CD4-positive, alpha-beta T cell treated with Interleukin-10 for 1 hour (primary cell): Measurements from ENCODE around the gene RAB14.
A peak's percentile ranks its signal among the peaks of the same experiment; 100 is the strongest.
"Not testable (repeated sequence)": the region's sequence is repeated elsewhere in the genome, so short reads cannot be mapped to it uniquely, and the experiment has no call there.

Experiments used
- DNase-seq: peaks from one replicate; pipeline ENCODE4 v3.0.0-alpha.2; 2020

RAB14 gene

DNA sequence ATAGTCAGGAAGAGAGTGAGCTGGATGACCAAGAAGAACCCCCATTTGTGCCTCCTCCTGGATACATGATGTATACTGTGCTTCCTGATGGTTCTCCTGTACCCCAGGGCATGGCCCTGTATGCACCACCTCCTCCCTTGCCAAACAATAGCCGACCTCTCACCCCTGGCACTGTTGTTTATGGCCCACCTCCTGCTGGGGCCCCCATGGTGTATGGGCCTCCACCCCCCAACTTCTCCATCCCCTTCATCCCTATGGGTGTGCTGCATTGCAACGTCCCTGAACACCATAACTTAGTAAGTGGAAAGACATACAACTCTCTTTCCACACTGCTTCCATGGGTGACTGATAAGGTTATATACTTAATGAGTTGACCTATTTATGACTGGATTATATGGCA is 51.5 kb downstream of the RAB14 start:
- DNase-seq = no peak

DNA sequence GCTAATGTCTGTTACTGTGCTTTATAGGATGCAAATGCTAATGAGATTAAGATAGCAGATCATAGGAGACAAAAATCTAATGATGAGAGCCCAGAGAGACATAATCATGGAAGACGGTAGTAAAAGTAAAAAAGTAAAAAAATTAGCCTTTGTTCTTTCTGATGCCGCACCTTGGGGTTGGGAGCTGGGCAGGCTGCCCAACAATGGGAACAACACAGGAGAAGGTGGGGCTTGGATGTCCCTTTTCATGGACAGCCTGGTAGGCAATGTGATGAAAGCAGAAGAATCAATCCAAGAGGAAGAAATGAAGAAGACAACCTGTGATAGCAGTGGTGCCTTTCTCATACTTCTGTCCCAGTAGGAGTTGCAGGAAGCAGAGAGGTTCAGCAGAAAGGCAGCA is 57.2 kb downstream of the RAB14 start:
- no peak for DNase-seq

DNA sequence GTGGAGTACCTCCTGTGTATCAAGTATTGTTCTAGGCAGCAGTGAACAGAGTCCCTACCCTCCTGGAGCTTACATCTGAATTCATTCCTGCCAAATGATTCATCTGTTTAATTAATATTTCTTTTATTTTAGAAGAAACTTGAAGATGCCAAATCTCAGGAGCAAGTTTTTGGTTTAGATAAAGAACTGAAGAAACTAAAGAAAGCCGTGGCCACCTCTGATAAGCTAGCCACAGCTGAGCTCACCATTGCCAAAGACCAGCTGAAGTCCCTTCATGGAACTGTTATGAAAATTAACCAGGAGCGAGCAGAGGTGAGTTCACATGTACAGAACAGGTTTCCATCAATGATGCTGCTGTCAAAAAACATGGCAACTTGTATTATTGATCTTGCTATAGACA is 57.9 kb downstream of the RAB14 start:
- no peak for DNase-seq

DNA sequence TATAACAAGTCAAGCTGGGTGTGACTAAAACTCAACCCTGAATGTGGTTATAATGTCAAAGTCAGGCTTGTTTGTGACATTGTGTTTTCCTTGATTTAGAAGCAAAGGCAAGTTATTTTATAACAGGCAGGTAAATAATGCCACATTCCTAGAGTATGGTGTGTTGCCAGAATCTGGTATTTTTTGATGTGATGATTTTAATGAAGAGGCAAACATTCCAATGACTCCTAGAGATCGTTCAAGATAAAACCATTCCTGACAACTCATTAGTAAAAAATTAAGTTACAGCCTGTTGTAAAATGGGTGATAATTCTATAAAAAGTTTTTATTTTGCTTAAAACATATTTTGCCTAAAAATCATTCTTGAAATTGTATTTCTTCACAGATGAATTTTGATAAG is 60.0 kb downstream of the RAB14 start:
- DNase-seq = no peak

DNA sequence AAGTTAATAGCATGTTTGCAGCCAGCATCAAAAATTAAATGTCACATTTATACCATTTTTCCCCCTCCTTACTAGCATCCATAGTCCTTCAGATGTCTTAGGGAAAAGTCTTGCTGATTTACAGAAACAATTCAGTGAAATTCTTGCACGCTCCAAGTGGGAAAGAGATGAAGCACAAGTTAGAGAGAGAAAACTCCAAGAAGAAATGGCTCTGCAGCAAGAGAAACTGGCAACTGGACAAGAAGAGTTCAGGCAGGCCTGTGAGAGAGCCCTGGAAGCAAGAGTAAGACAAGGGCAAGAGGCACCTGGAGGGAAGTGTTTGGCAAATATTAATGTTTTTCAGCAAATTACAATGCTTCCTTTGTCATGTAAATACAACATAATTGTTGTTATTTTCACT is 60.4 kb downstream of the RAB14 start:
- DNase-seq = no peak

DNA sequence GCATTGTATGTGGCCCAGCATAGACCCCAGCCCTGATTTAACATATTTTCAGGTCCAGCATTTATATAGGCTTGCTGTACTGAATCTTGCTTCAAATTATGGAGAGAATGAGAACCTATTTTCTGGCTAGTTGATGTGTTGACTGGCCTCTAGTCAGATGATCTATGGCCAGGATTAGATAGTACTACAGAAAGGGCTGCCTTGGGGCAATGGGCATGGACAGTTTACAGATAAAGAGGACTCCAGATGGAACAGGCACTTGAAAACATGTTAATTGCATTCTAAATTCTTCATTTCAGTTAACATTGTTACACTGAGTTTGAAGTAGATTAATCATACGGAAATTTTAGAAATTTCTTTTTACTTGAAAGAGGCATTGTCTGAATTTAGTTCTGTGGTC is 61.5 kb downstream of the RAB14 start:
- DNase-seq = no peak

DNA sequence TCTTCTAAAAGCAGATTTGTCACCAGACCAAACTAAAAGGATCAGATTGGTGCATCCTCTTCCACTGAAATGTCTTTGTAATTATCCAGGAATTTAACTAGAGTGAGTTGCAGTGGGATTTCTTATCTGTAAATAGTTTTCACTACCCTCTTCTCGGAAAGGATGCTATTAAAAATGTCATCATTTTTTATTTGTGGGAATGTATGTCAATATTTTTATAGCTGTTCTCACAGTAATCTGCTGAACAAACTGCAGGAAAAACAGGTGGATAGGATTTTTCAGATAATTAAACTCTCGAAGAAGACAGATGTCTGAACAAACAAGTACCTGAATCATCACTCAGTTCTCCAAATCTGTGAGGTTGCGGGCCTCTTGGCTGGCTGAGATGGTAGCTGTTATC is 62.7 kb downstream of the RAB14 start:
- no peak for DNase-seq

DNA sequence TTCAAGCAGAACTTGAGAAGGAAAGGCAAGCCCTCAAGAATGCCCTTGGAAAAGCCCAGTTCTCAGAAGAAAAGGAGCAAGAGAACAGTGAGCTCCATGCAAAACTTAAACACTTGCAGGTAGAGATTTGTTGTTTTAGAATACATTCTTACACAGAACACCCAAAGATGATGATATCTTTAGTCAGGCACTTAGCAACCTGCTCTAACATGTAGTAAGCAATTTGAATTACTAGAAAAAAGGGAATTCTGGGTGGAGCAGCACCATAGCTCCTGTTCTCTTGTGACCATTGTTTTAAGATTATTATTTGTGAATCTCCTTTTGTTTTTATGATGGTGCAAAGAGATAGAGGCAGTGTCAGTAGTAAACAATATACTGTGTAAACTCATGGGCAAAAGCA is 63.1 kb downstream of the RAB14 start:
- DNase-seq = no peak

DNA sequence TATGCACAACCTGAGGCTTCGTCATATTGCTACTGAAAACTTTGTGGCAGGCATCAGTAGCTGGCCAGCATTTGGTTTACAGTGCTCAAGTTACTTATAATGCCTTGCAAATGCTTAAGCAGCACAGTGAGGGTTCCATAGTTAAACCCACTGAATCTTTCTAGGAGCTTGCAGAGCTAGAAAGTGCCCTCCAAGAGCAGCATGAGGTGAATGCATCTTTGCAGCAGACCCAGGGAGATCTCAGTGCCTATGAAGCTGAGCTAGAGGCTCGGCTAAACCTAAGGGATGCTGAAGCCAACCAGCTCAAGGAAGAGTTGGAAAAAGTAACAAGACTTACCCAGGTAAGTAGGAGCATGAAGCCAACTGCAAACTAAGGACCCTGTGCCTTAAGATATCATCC is 66.0 kb downstream of the RAB14 start:
- no peak for DNase-seq

DNA sequence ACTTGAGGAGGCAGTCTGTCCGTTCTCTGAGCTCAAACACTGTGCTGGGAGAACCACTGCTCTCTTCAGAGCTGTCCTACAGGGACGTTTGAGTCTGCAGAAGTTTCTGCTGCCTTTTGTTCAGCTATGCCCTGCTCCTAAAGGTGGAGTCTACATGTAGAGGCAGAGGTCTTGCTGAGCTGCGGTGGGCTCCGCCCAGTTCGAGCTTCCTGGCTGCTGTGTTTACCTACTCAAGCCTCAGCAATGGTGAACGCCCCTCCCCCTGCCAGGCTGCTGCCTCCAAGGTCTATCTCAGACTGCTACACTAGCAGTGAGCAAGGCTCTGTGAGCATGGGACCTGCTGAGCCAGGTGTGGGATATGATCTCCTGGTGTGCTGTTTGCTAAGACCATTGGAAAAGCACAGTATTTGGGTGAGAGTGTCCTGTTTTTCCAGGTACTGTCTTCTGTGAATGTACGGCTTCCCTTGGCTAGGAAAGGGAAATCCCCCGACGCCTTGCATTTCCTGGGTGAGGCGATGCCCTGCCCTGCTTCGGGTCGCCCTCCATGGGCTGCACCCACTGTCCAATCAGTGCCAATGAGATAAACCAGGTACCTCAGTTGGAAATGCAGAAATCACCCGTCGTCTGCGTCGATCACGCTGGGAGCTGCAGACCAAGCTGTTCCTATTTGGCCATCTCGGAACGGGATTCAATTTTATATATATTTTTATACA is 68.4 kb downstream of the RAB14 start:
- peak; percentile 78 for DNase-seq

DNA sequence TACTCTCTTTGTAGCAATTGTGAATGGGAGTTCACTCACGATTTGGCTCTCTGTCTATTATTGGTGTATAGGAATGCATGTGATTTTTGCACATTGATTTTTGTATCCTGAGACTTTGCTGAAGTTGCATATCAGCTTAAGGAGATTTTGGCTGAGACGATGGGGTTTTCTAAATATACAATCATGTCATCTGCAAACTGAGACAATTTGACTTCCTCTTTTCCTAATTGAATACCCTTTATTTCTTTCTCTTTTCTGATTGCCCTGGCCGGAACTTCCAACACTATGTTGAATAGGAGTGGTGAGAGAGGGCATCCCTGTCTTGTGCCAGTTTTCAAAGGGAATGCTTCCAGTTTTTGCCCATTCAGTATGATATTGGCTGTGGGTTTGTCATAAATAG is 72.3 kb downstream of the RAB14 start:
- DNase-seq = not testable (repeated sequence)
